K562 (cell line): ENCODE results near the gene ZSCAN32. TPM values are rescaled to one million over a fixed set of nuclear protein-coding genes. Genes with fewer than 3 reads are reported as not detected.

Experiments
- CBFA2T3 ChIP-seq: fragments of 450-650 bp; IDR thresholded peaks from 2 replicates; pipeline ENCODE4 v1.6.1; 2017
- CREB3L1 ChIP-seq: fragments of 450-650 bp; IDR thresholded peaks from 2 replicates; pipeline ENCODE4 v1.6.1; 2014; ENCODE audit warnings: low read depth, mild to moderate bottlenecking, moderate library complexity, borderline replicate concordance
- CUX1 ChIP-seq: fragments of 200-800 bp; sonication (Bioruptor generic); IDR thresholded peaks from 2 replicates; pipeline ENCODE4 v1.6.1; 2016; ENCODE audit warnings: missing genetic modification characterization, missing compliant biosample characterization
- FOXJ3 ChIP-seq: sonication (generic); formaldehyde crosslinking; IDR thresholded peaks from 2 replicates; pipeline ENCODE4 v1.4.0; 2020; ENCODE audit warnings: mild to moderate bottlenecking, missing genetic modification reagents
- FOXK1 ChIP-seq: sonication (generic); formaldehyde crosslinking; IDR thresholded peaks from 2 replicates; pipeline ENCODE4 v1.8.0; 2022; ENCODE audit warnings: missing genetic modification reagents, mild to moderate bottlenecking, borderline replicate concordance
- FUS ChIP-seq: fragments of 200-400 bp; formaldehyde crosslinking; optimal IDR thresholded peaks from 2 replicates; pipeline ENCODE3; 2017; ENCODE audit warnings: low read depth, low read length
- HDAC1 ChIP-seq, 2 experiments: fragments of 450-650 bp; IDR thresholded peaks; 2 replicates each; pipeline ENCODE4 v1.6.1; 2016 to 2017; ENCODE audit warnings: inconsistent platforms in 1 of 2, mild to moderate bottlenecking in 1 of 2, moderate library complexity in 1 of 2
- IRF1 ChIP-seq: sonication (generic); formaldehyde crosslinking; IDR thresholded peaks from 2 replicates; pipeline ENCODE4 v1.8.0; 2022; ENCODE audit warnings: missing genetic modification reagents, mild to moderate bottlenecking, borderline replicate concordance
- MEF2A ChIP-seq: IDR thresholded peaks from 2 replicates; pipeline ENCODE4 v1.6.1; 2011; ENCODE audit warnings: low read depth, mild to moderate bottlenecking, low read length, moderate library complexity; ENCODE audit not compliant: control insufficient read depth
- NR4A1 ChIP-seq, 2 experiments: fragments of 250-450 bp in 1 of 2; fragments of 450-650 bp in 1 of 2; sonication (Bioruptor Pico) in 1 of 2; IDR thresholded peaks; 2 replicates each; pipeline versions ENCODE4 v1.4.0 to v1.6.1; 2016 to 2020; ENCODE audit warnings: mild to moderate bottlenecking in 2 of 2, missing compliant biosample characterization in 1 of 2, missing genetic modification characterization in 1 of 2, moderate library complexity in 1 of 2
- RBM34 ChIP-seq: fragments of 200-400 bp; formaldehyde crosslinking; IDR thresholded peaks from 2 replicates; pipeline ENCODE4 v1.6.1; 2018; ENCODE audit warnings: low read length, borderline replicate concordance; ENCODE audit not compliant: insufficient read depth
- RFX5 ChIP-seq: IDR thresholded peaks from 2 replicates; pipeline ENCODE4 v1.6.1; 2011; ENCODE audit warnings: low read depth, mild to moderate bottlenecking, improper control_type of control experiment, low read length
- SMAD1 ChIP-seq: fragments of 150-350 bp; IDR thresholded peaks from 2 replicates; pipeline ENCODE4 v1.6.1; 2014; ENCODE audit warnings: low read length, low read depth; ENCODE audit not compliant: partially characterized antibody
- SUPT5H ChIP-seq: fragments of 450-650 bp; IDR thresholded peaks from 2 replicates; pipeline ENCODE4 v1.6.1; 2016
- TEAD2 ChIP-seq: fragments of 450-650 bp; IDR thresholded peaks from 2 replicates; pipeline ENCODE4 v1.6.1; 2016; ENCODE audit warnings: missing genetic modification characterization, control low read depth, missing compliant biosample characterization
- ZBTB5 ChIP-seq: fragments of 450-650 bp; IDR thresholded peaks from 2 replicates; pipeline ENCODE4 v1.6.1; 2017; ENCODE audit warnings: antibody characterized with exemption
- ZNF143 ChIP-seq: sonication (generic); formaldehyde crosslinking; IDR thresholded peaks from 2 replicates; pipeline ENCODE4 v1.9.0; 2022; ENCODE audit warnings: mild to moderate bottlenecking, missing genetic modification reagents
- polyA plus RNA-seq, 8 experiments: library from polyadenylated mRNA; depleted of rRNA in 4 of 8; stranded (reverse) in 5 of 8; unstranded in 3 of 8; fragments of >200 nt; fragmentation: Nextera tagmentation in 2 of 8; fragmentation: Illumina TruSeq in 1 of 8; extraction: Ambion mirVana in 2 of 8; extraction: Trizol in 1 of 8; gene quantifications; 2 replicates each; pipeline versions ENCODE4 v1.2.1 to v1.2.3, GENCODE V29; 2011 to 2014; ENCODE audit warnings: inconsistent platforms in 1 of 8, missing spikeins in 1 of 8
- total RNA-seq, 7 experiments: library from RNA; depleted of rRNA in 6 of 7; stranded (reverse); fragments of >200 nt in 6 of 7; fragmentation: Illumina TruSeq in 2 of 7; extraction: Trizol in 2 of 7; gene quantifications; 2 replicates each; pipeline versions ENCODE4 v1.2.1 to v1.2.3, GENCODE V29; 2011 to 2021; ENCODE audit warnings: low replicate concordance in 1 of 7

ZSCAN32 gene
- total and polyA plus RNA-seq, 9 of the 15 experiments (the other 6 are each of a cell fraction or from before 2014, with no cell fraction given), result 16.0 to 29.4 (median 19.2) TPM

GRCh38 chr16:3400779-3401688 lies at the start of gene ZSCAN32, which contains the start of gene ZNF174 (continued):
- no peak for TF ChIP-seq CUX1 (CRISPR knock-in tag)
- no peak for TF ChIP-seq SMAD1
- no peak for TF ChIP-seq FUS
- peak; percentile 92 for TF ChIP-seq ZNF143
- TF ChIP-seq FOXK1 (CRISPR knock-in tag), result peak; percentile 59; the same call in 1 of the 2 replicates
- TF ChIP-seq RBM34, result 0 out of 2 replicates have a peak, but pooled peaks have one; percentile 74
- peak; percentile 84 for TF ChIP-seq CREB3L1
- TF ChIP-seq SUPT5H, result peak; percentile 85
- no peak for TF ChIP-seq CBFA2T3
- TF ChIP-seq ZBTB5, result no peak
- TF ChIP-seq NR4A1 (CRISPR knock-in tag; IDR thresholded peaks at IDR 0.05), result peak; percentile 42; the same call in 1 of the 2 replicates
- no peak for TF ChIP-seq NR4A1 (tag; IDR thresholded peaks at IDR 0.05)
- TF ChIP-seq IRF1 (CRISPR knock-in tag), result no peak
- TF ChIP-seq TEAD2 (tag), result no peak
- no peak for TF ChIP-seq MEF2A
- TF ChIP-seq RFX5, result no peak
- peak in 1 of 2 experiments; percentile 66; a peak in 2 of 4 replicates for TF ChIP-seq HDAC1 (IDR thresholded peaks at IDR 0.05)
- TF ChIP-seq FOXJ3, result no peak
